HL-60/S4 (cell line): ENCODE data around the gene PHF20.
"Not testable (repeated sequence)": the region's sequence is repeated elsewhere in the genome, so short reads cannot be mapped to it uniquely, and the experiment has no call there.

Source experiments
- in situ Hi-C: fragments of 300-500 bp; cut with MboI; formaldehyde crosslinking; loops from 2 replicates; pipeline ENCODE4 v1.14.3; 2022; ENCODE audit warnings: low sequenced_read_pairs

Gene PHF20

GRCh38 chr20:35738410-35739179, 33.2 kb upstream of the PHF20 start:
- in situ Hi-C loops, result no loop called here

- in situ Hi-C loops, result no loop called here
Observed at GRCh38 chr20:35739294-35740163, 32.3 kb upstream of the PHF20 start.

DNA sequence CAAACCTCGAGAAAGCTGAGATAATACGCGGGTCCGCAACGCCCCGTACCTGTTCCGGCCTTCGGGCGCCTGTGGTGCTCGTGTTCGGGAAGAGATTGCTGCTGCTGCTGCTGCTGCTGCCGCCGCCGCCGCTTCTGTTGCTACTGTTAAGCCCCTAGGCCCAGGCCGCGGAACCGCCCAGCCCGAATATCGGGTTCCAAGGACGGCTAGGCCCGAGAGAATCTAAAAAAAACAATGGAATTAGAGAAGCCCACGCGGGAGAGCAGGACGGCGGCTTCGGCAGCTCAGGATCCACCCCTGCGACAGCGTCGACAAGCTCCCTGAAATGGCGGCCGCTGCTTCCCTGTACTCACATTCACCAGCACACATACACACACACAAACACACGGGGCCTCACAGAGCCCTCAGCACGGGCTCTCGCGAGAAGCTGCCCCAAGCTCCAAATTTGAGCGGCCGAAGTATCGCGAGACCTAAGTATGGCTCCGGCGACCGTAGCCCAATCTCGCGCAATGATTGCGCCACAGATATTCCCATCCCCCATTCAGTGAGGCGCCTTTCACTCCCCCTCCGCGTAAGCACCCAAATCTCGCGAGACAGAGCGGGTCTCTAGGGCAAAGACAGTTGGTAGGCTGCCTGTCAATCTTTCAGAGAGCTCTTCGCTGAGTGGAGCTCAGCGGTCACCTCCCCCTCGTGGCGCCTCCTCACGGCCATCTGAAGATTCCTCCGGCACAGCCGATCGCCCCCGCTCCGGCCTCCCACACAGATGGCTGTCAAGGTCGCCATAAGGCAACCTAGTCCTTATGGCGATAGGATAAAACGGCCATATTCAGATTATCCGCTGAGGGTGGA, 29.7 kb upstream of the PHF20 start, which contains the start of gene RBM39:
RBM39 (minus strand) TSS at position 369 of the 849 bp plus-strand sequence. CDS start 1,386 bp downstream, outside the sequence.
- in situ Hi-C loops, result no loop called here

DNA sequence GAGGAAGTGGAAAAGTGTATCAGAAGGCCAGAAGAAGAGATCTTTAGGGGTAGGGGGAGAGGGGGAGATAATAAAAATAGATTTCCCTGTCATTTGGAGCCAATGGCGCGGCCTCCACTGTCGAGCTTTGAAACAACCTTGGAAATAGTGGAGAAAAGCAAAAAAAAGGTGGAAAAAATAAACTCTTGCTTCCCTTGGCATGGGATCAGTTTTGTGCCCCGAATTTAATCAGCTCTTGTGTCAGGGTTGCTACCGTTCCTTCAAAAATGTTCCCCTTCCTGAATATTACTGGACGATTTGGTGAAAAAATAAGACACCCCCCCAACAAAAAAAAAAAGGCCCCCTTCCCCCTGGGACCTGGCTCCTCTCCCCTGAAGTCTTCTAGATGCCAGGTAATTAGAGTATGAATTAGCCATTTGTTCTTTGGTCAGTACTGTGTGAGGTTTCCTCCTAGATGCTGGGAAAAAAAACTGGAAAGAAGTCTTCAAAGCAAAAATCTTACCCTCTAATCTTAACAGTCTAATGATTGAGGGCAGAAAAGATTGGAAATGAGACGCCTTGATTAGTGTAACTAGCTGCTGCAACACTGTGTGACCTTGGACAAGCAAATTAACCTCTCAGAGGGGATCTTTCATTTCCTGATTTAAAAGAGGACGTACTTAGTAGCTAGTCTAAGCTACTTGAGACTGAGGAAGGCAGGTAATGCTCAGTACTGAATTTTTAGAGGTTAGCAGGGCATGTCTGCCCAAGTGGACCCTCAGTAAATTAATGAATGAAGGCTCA, 28.9 kb upstream of the PHF20 start:
- in situ Hi-C loops, result no loop called here

GRCh38 chr20:35743693-35744491, 27.9 kb upstream of the PHF20 start:
- in situ Hi-C loops, result no loop called here

DNA sequence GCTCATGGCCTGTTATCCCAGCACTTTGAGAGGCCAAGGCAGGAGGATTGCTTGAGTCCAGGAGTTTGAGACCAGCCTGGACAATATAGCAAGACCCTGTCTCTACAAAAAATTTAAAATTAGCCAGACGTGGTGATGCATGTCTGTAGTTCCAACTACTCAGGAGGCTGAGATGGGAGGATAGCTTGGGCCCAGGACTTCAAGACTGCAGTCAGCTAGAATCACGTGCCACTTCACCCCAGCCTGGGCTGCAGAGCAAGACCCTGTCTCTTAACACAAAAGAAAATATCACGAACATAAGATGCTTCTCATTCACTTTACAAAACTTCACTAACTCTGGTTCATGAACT, 27.3 kb upstream of the PHF20 start:
- in situ Hi-C loops, result not testable (repeated sequence)

- in situ Hi-C loops, result no loop called here
Observed at GRCh38 chr20:35750611-35751010, 21.2 kb upstream of the PHF20 start.

DNA sequence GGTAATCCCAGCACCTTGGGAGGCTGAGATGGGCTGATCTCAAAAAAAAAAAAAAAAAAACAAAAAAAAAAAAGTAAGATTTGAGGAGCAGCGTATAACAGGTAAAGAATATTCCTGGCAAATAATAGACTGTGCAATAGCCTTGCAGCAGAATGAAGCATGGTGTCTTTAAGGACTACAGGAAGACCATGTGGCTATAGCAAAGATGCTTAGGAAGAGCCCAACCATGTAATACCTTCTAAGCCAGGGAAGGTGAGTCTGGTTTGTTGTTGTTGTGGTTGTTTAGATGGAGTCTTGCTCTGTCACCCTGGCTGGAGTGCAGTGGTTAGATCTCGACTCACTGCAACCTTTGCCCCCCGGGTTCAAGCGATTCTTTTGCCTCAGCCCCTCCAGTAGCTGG, 15.4 kb upstream of the PHF20 start:
- in situ Hi-C loops, result no loop called here

- in situ Hi-C loops, result no loop called here
Observed at GRCh38 chr20:35757098-35757705, 14.6 kb upstream of the PHF20 start.

DNA sequence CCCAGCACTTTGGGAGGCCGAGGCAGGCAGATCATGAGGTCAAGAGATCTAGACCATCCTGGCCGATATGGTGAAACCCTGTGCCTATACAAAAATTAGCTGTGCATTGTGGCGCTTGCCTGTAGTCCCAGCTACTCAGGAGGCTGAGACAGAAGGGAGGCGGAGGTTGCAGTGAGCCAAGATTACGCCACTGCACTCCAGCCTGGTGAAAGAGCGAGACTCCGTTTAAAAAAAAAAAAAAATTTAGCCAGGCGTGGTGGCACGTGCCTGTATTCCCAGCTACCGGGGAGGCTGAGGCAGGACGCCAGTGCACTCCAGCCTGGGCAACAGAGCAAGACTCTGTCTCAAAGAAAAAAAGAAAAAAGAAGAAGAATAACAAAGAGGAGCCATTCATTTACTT, 10.3 kb upstream of the PHF20 start:
- in situ Hi-C loops, result not testable (repeated sequence)

GRCh38 chr20:35762461-35762860, 9.4 kb upstream of the PHF20 start:
- in situ Hi-C loops, result no loop called here

DNA sequence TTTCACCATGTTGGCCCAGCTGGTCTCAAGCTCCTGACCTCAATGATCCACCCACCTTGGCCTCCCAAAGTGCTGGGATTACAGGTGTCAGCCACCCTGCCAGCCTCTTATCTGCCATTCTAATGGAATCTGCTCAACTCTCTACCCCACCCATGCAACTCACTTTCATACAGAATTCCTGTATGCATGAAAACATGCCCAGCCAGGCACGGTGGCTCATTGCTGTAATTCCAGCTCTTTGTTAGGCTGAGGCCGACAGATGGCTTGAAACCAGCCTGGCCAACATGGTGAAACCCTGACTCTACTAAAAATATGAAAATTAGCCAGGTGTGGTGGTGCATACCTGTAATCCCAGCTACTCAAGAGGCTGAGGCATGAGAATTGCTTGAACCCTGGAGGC, 6.9 kb upstream of the PHF20 start:
- in situ Hi-C loops, result not testable (repeated sequence)

DNA sequence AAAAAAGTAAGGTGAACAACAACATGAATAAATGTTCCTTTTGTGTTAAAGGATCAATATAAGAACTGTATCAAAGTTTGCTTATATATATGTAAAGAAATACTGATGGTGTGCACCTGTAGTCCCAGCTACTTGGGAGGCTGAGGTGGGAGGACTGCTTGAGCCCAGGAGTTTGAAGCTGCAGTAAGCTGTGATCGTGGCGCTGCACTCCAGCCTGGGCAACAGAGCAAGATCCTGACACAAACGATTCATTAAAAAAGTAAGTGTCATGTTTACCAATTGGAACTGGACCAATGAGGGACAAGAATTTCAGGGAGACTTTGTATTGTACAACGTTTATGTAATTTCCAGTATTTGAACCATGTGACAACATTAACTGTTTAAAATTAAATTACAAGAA, 5.0 kb upstream of the PHF20 start:
- in situ Hi-C loops, result no loop called here

DNA sequence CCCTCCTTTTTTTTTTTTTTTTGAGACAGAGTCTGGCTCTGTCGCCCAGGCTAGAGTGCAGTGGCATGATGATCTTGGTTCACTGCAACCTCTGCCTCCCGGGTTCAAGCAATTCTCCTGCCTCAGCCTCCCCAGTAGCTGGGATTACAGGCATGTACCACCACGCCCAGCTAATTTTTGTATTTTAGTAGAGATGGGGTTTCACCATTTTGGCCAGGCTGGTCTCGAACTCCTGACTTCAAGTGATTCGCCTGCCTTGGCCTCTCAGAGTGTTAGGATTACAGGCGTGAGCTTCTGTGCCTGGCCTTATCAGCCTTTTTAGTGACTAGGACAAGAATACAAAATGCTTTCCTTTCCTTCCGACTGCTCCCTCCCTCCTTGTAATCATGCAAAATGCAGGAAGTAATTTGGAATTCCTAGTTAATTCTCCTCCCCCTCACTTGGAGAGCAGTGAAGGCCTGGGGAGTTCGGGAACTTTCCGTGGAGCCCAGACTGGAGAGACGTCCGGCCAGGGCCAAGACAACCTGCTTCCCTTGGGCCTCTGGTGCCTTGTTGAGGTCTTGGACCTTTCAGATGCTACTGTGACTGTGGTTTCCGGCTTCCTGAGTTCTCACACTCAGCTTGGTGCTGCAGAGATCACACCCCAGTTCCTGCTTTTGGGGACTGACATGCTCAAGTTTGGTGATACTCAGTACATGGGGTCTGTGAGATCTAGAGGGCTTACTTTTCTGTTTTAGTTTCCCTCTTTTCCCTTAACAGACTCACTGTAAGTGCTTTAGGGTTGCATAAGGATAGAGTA, 3.9 kb upstream of the PHF20 start:
- in situ Hi-C loops, result no loop called here

- in situ Hi-C loops, result no loop called here
Observed at GRCh38 chr20:35768731-35769664, 2.8 kb upstream of the PHF20 start.

DNA sequence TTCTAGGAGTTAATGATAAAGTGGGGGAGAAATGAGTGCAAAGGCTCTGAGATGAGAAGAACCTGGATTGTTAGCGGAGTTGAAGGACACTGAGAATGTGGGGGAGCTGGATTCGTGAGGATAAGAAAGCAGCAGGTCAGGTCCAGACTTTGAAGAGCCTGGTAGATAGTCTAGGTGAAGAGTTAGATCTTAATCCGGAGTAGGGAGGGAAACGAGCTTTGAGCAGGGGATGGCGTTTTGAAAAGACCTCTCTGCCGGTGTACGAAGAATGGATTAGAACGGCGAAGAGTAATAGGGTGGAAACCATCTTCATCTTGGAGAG, 487 bp upstream of the PHF20 start:
- in situ Hi-C loops, result no loop called here

GRCh38 chr20:35772563-35773058, 796 bp downstream of the PHF20 start:
- in situ Hi-C loops, result no loop called here
